ENCODE data around the gene ITIH2.
A peak's percentile ranks its signal among the peaks of the same experiment; 100 is the strongest.
"Not testable (repeated sequence)": the region's sequence is repeated elsewhere in the genome, so short reads cannot be mapped to it uniquely, and the experiment has no call there.

The ITIH2 gene, protein sequence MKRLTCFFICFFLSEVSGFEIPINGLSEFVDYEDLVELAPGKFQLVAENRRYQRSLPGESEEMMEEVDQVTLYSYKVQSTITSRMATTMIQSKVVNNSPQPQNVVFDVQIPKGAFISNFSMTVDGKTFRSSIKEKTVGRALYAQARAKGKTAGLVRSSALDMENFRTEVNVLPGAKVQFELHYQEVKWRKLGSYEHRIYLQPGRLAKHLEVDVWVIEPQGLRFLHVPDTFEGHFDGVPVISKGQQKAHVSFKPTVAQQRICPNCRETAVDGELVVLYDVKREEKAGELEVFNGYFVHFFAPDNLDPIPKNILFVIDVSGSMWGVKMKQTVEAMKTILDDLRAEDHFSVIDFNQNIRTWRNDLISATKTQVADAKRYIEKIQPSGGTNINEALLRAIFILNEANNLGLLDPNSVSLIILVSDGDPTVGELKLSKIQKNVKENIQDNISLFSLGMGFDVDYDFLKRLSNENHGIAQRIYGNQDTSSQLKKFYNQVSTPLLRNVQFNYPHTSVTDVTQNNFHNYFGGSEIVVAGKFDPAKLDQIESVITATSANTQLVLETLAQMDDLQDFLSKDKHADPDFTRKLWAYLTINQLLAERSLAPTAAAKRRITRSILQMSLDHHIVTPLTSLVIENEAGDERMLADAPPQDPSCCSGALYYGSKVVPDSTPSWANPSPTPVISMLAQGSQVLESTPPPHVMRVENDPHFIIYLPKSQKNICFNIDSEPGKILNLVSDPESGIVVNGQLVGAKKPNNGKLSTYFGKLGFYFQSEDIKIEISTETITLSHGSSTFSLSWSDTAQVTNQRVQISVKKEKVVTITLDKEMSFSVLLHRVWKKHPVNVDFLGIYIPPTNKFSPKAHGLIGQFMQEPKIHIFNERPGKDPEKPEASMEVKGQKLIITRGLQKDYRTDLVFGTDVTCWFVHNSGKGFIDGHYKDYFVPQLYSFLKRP

GRCh38 chr10:7703140-7703539 is at the start of gene ITIH2:
ITIH2 (plus strand) TSS chr10:7703316; CDS start chr10:7703435, 119 bp downstream.
- no peak for DNase-seq

GRCh38 chr10:7657079-7657478 is 46.0 kb upstream of the ITIH2 start:
- DNase-seq, result not testable (repeated sequence)

GRCh38 chr10:7657552-7657951 is 45.6 kb upstream of the ITIH2 start:
- no peak for DNase-seq

DNA sequence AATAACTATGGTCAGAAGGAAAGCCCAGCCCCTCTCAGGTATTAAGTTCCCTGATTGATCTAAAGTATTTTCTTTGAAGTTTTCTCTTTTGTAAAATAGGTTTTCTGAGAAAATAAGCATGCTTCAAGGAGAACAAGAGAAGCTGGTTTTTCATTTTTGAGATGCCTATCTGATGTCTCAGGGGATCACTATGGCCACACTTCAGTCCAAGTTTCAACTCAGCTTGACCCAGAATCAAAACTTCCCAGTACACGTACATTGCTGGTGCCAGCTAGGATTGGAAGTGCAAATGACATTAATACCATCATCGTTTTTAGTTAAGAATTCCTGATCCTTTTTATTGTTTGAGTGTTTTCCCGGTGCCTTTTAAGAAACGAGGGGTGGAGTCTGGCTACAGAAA is 43.6 kb upstream of the ITIH2 start:
- no peak for DNase-seq

GRCh38 chr10:7662522-7662921 is 40.6 kb upstream of the ITIH2 start:
- no peak for DNase-seq

GRCh38 chr10:7664707-7665106 is 38.4 kb upstream of the ITIH2 start:
- no peak for DNase-seq

DNA sequence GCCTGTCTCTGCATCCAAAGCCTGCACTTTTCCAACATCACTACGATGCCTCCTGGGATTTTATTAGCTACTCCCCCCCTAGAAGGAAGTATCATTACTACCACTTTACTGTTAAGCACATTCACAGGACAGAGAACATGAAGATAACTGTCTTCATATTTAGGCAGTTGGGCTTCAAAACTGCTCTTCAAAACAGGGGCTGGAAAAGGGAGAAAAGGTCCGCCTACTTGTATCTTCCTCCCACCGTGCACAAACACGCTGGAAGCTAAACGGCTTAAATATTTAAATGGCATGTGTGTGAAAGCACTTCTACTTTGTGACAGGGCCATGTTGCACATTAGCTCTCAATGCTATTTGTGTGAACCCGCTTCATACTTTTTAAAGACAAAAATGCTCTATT is 37.3 kb upstream of the ITIH2 start:
- no peak for DNase-seq

- no peak for DNase-seq
Measured at GRCh38 chr10:7666253-7667023, 36.7 kb upstream of the ITIH2 start, which contains the start of gene ITIH5. ITIH5 (minus strand) TSS chr10:7666966; CDS start chr10:7666892, 74 bp downstream.

GRCh38 chr10:7667262-7668141 is 35.6 kb upstream of the ITIH2 start:
- no peak for DNase-seq

- DNase-seq, result no peak
Measured at GRCh38 chr10:7670157-7670556, 33.0 kb upstream of the ITIH2 start.

GRCh38 chr10:7672341-7673134 is 30.6 kb upstream of the ITIH2 start:
- no peak for DNase-seq

GRCh38 chr10:7679256-7679655 is 23.9 kb upstream of the ITIH2 start:
- no peak for DNase-seq

- not testable (repeated sequence) for DNase-seq
Measured at GRCh38 chr10:7680078-7680477, 23.0 kb upstream of the ITIH2 start.

DNA sequence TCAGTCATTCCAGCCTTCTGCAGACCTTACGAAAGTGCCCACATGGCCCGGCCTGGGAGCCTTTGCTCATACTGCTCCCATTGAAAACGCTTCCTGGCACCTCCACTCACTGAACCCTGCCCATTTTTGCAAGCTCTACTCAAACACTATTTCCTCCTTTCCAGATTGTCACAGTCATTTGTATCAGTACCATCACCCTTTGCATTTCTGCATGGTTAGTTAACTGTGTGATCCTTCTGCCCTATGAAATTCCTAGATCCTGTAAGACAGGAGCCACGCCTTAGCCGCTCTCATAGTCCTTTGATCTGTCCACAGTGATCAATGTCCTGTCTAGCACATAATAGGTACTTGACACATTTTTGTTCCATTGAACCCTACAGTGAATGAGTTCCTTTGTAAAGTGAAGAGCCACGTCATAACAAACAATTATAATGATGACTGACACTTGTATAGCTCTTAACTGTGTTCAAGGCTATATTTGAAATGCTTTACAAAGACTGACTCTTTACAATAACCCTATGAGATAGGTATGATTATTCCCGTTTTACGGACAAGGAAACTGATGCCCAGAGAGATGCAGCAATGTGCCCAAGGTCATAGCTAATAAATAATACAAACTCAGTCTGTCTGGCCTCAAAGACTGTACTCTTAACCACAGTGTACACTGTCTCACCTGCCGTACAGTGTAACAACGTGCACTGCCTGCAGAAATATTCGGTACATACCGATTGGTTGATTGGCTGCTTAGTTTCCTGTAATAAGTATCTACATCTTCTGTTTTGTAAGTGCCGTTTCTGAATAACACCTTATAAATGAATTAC is 16.6 kb upstream of the ITIH2 start:
- DNase-seq, result peak; percentile 46

DNA sequence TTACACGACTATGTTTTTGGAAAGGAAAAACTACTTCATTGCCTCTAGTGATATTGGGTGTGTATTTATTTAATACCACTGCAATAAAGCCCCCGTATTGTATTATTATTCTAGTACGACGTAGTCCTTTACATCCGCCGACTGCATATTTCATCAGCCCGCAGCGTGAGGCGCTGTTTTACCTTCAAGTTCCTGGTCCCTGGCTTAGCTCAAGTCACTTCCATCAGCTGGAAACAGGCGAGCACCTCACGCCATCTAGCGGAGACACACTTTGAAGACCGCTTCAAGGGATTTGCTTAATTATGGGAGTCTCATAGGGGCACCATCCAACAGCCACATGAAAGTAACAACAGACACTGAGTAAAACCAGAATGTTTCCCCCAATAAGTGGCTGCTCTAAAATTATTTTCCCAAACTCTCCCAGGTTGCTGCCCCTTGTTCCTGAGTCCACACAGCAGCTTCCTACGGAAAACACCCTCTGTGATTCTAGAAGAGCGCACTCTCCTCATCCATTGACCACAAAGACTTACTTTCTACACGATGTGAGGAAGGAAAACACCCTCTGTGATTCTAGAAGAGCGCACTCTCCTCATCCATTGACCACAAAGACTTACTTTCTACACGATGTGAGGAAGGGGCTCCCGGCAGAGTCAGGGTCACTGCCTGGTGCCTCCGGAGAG is 15.7 kb upstream of the ITIH2 start:
- peak; percentile 70 for DNase-seq

DNA sequence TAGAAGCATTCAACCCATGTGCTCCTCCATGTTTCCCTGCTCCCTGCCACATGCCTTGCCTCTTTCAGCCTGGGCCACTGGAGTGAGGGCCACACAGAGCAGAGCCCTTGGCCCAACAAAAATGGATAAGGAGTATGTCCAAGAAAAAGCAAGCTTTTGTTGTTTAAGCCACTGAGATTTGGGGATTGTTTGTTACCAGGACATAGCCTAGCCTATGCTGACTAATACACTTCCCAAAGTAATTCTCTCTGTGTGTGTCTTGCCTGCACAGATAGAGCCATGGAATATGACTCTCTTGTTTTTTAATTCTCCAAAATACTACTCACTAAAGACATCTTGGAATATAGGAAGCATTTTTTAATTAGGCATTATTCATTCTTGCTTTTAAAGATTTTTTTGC is 13.5 kb upstream of the ITIH2 start:
- no peak for DNase-seq

DNA sequence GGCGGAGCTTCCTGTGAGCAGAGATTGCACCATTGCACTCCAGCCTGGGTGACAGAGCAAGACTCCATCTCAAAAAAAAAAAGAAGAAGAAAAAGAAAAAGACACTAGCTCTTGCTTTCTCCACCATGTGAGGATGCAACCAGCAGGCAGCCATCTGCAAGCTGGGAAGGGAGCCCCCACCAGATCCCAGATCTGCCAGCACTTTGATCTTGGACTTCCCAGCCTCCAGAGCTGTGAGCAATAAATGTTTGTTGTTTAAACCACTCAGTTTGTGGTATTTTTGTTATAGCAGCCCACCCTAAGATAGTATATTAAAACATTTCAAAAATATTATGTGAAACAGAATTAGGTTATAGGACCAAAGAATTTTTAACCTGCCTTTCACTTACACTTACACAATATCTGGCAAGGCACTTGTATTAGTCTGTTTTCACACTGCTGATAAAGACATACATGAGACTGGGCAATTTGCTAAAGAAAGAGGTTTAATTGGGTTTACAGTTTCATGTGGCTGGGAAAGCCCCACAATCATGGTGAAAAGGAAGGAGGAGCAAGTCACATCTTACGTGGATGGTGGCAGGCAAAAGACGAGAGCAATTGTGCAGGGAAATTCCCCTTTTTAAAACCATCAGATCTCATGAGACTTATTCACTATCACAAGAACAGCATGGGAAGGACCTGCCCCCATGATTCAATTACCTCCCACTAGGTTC is 12.1 kb upstream of the ITIH2 start:
- not testable (repeated sequence) for DNase-seq

DNA sequence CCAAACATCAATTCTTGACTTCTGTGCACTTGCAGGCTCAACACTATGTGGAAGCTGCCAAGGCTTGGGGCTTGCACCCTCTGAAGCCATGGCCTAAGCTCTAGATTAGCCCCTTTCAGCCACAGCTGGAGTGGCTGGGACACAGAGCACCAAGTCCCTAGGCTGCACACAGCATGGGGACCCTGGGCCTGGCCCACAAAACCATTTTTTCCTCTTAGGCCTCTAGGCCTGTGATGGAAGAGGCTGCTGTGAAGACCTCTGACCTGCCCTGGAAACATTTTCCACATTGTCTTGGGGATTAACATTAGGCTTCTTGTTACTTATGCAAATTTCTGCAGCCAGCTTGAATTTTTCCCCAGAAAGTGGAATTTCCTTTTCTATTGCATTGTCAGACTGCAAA is 10.7 kb upstream of the ITIH2 start:
- DNase-seq, result not testable (repeated sequence)

GRCh38 chr10:7693194-7693593 is 9.9 kb upstream of the ITIH2 start:
- not testable (repeated sequence) for DNase-seq

Measured in DMS153 (cell line).